GM18520 (cell line): ENCODE measurements around the gene IGSF6.

ENCODE experiments used
- ATAC-seq: cut with Tn5 transposase; IDR thresholded peaks from one replicate; pipeline ENCODE4 v1.9.1; 2021; ENCODE audit not compliant: unreplicated experiment

The IGSF6 gene

GRCh38 chr16:21602785-21603184 is 49.6 kb downstream of the IGSF6 start:
- no peak for ATAC-seq

- ATAC-seq, result no peak
Measured at GRCh38 chr16:21600031-21600773, 52.2 kb downstream of the IGSF6 start.

- peak; percentile 83 for ATAC-seq
Measured at GRCh38 chr16:21599122-21600030, 53.0 kb downstream of the IGSF6 start, which contains the start of gene METTL9. METTL9 (plus strand) TSS chr16:21599577; CDS start chr16:21599734, 157 bp downstream.

GRCh38 chr16:21598701-21599121 is 53.7 kb downstream of the IGSF6 start:
- no peak for ATAC-seq

- ATAC-seq, result no peak
Measured at GRCh38 chr16:21598206-21598605, 54.2 kb downstream of the IGSF6 start.

- ATAC-seq, result no peak
Measured at GRCh38 chr16:21597561-21598030, 54.8 kb downstream of the IGSF6 start.

- no peak for ATAC-seq
Measured at GRCh38 chr16:21593530-21594289, 58.7 kb downstream of the IGSF6 start.

- no peak for ATAC-seq
Measured at GRCh38 chr16:21592191-21592590, 60.2 kb downstream of the IGSF6 start.

- no peak for ATAC-seq
Measured at GRCh38 chr16:21590796-21591195, 61.6 kb downstream of the IGSF6 start.

GRCh38 chr16:21590287-21590686 is 62.1 kb downstream of the IGSF6 start:
- no peak for ATAC-seq

- no peak for ATAC-seq
Measured at GRCh38 chr16:21589551-21589950, 62.9 kb downstream of the IGSF6 start.
